Tibial nerve (tissue), 3 donors: Measurements from ENCODE around the gene HEATR1.
"Not testable (repeated sequence)": the region's sequence is repeated elsewhere in the genome, so short reads cannot be mapped to it uniquely, and the experiment has no call there.

Experiments used
- POLR2A ChIP-seq, 2 donors: fragments of 450-650 bp; IDR thresholded peaks; one replicate each; pipeline ENCODE4 v1.6.1; 2017; ENCODE audit warnings: antibody characterized with exemption in 2 of 2, mild to moderate bottlenecking in 2 of 2, moderate library complexity in 2 of 2
- TF ChIP-seq, protein P1 (sequence below), 5 experiments: fragments of 200-600 bp in 3 of 5; fragments of 450-650 bp in 2 of 5; sonication (generic) in 3 of 5; IDR thresholded peaks; one replicate each; pipeline ENCODE4 v1.5.1; 2016 to 2019; ENCODE audit warnings: antibody characterized with exemption in 5 of 5, mild to moderate bottlenecking in 3 of 5, moderate library complexity in 2 of 5

DNA sequence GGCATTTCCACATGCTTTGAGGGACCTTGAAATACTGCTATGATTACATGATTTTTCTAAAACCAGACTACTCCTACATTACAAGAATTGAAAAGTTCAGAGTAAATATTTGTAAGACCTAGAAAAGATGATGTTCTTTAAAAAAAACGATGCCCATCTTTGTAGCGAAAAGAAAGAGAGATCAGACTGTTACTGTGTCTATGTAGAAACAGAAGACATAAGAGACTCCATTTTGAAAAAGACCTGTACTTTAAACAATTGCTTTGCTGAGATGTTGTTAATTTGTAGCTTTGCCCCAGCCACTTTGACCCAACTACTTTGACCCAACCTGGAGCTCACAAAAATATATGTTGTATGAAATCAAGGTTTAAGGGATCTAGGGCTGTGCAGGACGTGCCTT lies 100.0 kb downstream of the HEATR1 start:
- not testable (repeated sequence) for TF ChIP-seq POLR2A (IDR thresholded peaks at IDR 0.05)
- TF ChIP-seq, protein P1, sequence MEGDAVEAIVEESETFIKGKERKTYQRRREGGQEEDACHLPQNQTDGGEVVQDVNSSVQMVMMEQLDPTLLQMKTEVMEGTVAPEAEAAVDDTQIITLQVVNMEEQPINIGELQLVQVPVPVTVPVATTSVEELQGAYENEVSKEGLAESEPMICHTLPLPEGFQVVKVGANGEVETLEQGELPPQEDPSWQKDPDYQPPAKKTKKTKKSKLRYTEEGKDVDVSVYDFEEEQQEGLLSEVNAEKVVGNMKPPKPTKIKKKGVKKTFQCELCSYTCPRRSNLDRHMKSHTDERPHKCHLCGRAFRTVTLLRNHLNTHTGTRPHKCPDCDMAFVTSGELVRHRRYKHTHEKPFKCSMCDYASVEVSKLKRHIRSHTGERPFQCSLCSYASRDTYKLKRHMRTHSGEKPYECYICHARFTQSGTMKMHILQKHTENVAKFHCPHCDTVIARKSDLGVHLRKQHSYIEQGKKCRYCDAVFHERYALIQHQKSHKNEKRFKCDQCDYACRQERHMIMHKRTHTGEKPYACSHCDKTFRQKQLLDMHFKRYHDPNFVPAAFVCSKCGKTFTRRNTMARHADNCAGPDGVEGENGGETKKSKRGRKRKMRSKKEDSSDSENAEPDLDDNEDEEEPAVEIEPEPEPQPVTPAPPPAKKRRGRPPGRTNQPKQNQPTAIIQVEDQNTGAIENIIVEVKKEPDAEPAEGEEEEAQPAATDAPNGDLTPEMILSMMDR (IDR thresholded peaks at IDR 0.05), result not testable (repeated sequence)
